ENCODE data around the gene C5orf22. TPM values are rescaled to one million over a fixed set of nuclear protein-coding genes. Genes with fewer than 3 reads are reported as not detected.
A peak's percentile ranks its signal among the peaks of the same experiment; 100 is the strongest.

The C5orf22 gene
- total and polyA plus RNA-seq, 7 donors, result 14.9 to 32.4 (median 23.9) TPM

DNA sequence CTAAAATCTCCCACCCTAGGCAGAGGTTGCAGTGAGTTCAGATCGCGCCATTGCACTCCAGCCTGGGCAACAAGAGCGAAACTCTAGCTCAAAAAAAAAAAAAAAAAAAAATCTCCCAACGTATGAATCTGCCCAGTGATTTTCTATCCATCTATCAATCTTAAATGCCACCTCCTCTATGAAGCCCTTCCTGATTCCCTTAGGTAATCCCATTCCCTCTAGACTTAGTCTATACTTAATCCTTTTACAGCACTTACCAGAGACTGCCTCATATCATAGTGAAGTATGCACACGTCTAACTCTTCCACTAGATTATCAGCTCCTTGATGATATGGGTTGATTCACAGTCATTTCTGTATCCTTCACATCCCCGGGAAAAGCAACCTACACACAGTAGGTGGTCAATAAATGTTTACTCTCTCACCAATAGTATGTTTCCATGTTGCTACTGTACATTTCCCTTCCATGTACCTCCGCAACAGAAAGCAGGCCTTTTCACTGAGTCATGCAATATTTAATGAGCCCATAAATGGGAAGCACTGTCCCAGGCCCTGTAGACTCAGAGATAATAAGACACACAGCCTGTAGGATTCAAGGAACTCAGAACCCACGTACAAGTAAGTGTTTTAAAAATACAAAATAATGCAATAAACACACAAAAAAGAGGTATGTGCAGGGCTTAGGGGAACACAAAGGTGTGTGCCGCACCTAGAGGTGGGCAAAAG, 1.4 kb upstream of the C5orf22 start:
- TF ChIP-seq, protein P1, sequence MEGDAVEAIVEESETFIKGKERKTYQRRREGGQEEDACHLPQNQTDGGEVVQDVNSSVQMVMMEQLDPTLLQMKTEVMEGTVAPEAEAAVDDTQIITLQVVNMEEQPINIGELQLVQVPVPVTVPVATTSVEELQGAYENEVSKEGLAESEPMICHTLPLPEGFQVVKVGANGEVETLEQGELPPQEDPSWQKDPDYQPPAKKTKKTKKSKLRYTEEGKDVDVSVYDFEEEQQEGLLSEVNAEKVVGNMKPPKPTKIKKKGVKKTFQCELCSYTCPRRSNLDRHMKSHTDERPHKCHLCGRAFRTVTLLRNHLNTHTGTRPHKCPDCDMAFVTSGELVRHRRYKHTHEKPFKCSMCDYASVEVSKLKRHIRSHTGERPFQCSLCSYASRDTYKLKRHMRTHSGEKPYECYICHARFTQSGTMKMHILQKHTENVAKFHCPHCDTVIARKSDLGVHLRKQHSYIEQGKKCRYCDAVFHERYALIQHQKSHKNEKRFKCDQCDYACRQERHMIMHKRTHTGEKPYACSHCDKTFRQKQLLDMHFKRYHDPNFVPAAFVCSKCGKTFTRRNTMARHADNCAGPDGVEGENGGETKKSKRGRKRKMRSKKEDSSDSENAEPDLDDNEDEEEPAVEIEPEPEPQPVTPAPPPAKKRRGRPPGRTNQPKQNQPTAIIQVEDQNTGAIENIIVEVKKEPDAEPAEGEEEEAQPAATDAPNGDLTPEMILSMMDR (IDR thresholded peaks at IDR 0.05), result no peak
- WGBS, 3 donors, result 77 to 87% (median 84%) methylated on average over 9 of the region's 9 CpGs
- intact Hi-C loops (cut with DNase I), result no loop called here

DNA sequence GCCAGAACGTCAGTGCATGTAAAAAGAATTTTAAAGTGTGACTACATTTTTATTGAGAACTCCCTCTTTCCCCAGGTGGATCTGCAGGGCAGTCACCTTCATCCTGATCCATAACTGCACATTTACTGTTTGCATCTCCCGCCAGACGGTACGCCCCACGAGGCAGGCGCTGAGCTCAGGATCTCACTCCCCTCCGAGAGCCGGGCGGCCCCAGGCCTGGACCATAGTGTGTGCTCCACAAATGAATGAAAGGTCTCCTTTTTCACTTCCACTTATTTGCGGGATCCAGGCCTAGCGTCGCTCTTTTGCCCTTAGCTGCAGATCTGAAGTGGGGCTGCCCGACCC, 586 bp upstream of the C5orf22 start:
- Histone ChIP-seq H3K4me3 (peak overlapping the region; percentile 92), H3K36me3 (ENCODE audit: insufficient read depth in 1 of 2, low read depth in 1 of 2) (peaks cover 10 to 55% of the 10 kb centered on the region in 2 donors), H3K27ac (peak overlapping the region; percentile 85), H3K4me1 (peaks cover 19% of the 10 kb centered on the region), H3K9me3 (no peaks in the 10 kb centered on the region), H3K27me3 (ENCODE audit: insufficient read depth in 3 of 3, low read length in 2 of 3) (no peaks in the 10 kb centered on the region)
- intact Hi-C loops (cut with DNase I), result no loop called here
- TF ChIP-seq, protein P1 (IDR thresholded peaks at IDR 0.05), result no peak
- peak; percentile 29 to 63 (median 42) for ATAC-seq
- WGBS, 3 donors, result 0 to 1% (median 0%) methylated on average over 13 of the region's 13 CpGs
- peak; percentile 23 to 53 for DNase-seq

More for the DNA sequence above, 1.4 kb upstream of the C5orf22 start:
- no peak overlapping the region for H3K27ac ChIP-seq
- H3K4me3 ChIP-seq, result peak overlapping the region; percentile 92
- H3K36me3 ChIP-seq (ENCODE audit: insufficient read depth in 1 of 2, low read depth in 1 of 2), result peaks cover 10 to 55% of the 10 kb centered on the region in 2 donors
- DNase-seq (no peak), ATAC-seq (no peak)
- H3K9me3 ChIP-seq, result no peaks in the 10 kb centered on the region
- H3K27me3 ChIP-seq (ENCODE audit: insufficient read depth in 3 of 3, low read length in 2 of 3), result no peaks in the 10 kb centered on the region
- H3K4me1 ChIP-seq, result peaks cover 19% of the 10 kb centered on the region

DNA sequence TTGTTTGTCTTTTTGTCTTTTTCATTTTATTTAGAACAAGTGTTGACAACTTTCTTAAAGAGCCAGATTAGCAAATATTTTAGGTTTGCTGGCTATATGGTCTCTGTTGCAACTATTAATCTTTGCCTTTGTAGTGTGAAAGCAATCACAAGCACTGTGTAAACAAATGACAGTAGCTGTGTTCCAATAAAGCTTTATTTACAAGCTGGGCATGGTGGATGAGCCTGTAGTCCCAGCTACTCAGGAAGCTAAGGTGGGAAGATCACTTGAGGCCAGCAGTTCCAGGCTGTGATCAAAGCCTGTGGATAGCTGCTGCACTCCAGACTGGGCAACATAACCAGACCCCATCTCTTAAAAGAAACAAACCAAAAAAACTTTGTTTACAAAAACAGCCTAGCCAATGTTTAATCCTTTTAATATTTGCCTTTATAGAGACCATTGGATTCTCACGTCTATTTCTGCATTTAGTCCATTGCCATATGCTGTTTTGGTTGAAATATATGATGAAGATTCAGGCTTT, 2.5 kb downstream of the C5orf22 start:
- DNase-seq (no peak), ATAC-seq (no peak)
- H3K4me3 ChIP-seq, result no peak overlapping the region
- no peak overlapping the region for H3K27ac ChIP-seq
- no peaks in the 10 kb centered on the region for H3K9me3 ChIP-seq
- peaks cover 5 to 59% of the 10 kb centered on the region in 2 donors for H3K36me3 ChIP-seq (ENCODE audit: insufficient read depth in 1 of 2, low read depth in 1 of 2)
- H3K4me1 ChIP-seq, result peaks cover 19% of the 10 kb centered on the region
- intact Hi-C loops (cut with DNase I), result no loop called here
- TF ChIP-seq, protein P1 (IDR thresholded peaks at IDR 0.05), result no peak
- no peaks in the 10 kb centered on the region for H3K27me3 ChIP-seq (ENCODE audit: insufficient read depth in 3 of 3, low read length in 2 of 3)
- WGBS, 3 donors, result 85 to 95% (median 90%) methylated on average over 1 of the region's 1 CpG

DNA sequence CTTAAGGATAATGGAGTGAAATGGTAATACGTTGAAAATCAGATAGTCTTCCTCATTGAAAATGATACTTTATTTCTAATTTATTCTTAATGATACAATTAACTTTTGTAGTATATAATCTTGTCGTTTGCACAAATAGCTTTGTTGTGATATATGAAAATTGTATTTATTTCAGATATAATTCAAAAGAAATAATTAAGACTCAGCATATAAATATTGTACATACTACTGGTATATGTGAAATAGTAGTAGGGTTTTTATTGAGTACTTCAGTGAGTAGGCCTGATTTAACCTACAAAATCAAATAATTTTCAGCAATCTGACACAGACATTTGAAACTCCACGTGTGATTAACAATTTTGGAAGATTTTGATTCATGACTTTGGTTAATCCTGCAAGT, 4.8 kb downstream of the C5orf22 start:
- no peak overlapping the region for H3K4me3 ChIP-seq
- intact Hi-C loops (cut with DNase I), result no loop called here
- no peaks in the 10 kb centered on the region for H3K9me3 ChIP-seq
- no peak overlapping the region for H3K27ac ChIP-seq
- WGBS, 3 donors, result 82 to 90% (median 86%) methylated on average over 3 of the region's 3 CpGs
- TF ChIP-seq, protein P1 (IDR thresholded peaks at IDR 0.05), result no peak
- no peak for ATAC-seq
- peaks cover 7 to 81% of the 10 kb centered on the region in 2 donors for H3K36me3 ChIP-seq (ENCODE audit: insufficient read depth in 1 of 2, low read depth in 1 of 2)
- no peaks in the 10 kb centered on the region for H3K27me3 ChIP-seq (ENCODE audit: insufficient read depth in 3 of 3, low read length in 2 of 3)
- no peak for DNase-seq
- H3K4me1 ChIP-seq, result peaks cover 12% of the 10 kb centered on the region

All from psoas muscle (tissue), 8 donors.